GM12864 (cell line): Measurements from ENCODE around the gene SPAG7.
A peak's percentile ranks its signal among the peaks of the same experiment; 100 is the strongest.

ENCODE experiments used
- DNase-seq: peaks from one replicate; pipeline ENCODE4 v3.0.0-alpha.2; 2011; ENCODE audit warnings: low read depth
- H3K4me3 ChIP-seq: 2 replicates; pipeline ENCODE4 v1.5.1; 2011; ENCODE audit warnings: mild to moderate bottlenecking, low read depth, low read length, control low read depth
- CTCF ChIP-seq: IDR thresholded peaks from 2 replicates; pipeline ENCODE4 v1.5.1; 2011; ENCODE audit warnings: low read depth, mild to moderate bottlenecking, moderate library complexity, low read length, control low read depth, inconsistent platforms; ENCODE audit errors: missing control alignments

SPAG7 gene

GRCh38 chr17:4969551-4970173 is 2.0 kb upstream of the SPAG7 start:
- no peak overlapping the region for H3K4me3 ChIP-seq

GRCh38 chr17:4969047-4969550 is 1.5 kb upstream of the SPAG7 start:
- H3K4me3 ChIP-seq, result peak overlapping the region; percentile 87; the same call in 1 of the 2 replicates
- no peak for DNase-seq

More at GRCh38 chr17:4969551-4970173, 2.0 kb upstream of the SPAG7 start:
- TF ChIP-seq CTCF, result no peak
- no peak for DNase-seq

GRCh38 chr17:4968486-4969046 is 949 bp upstream of the SPAG7 start:
- no peak for DNase-seq

More at GRCh38 chr17:4969047-4969550, 1.5 kb upstream of the SPAG7 start:
- no peak for TF ChIP-seq CTCF

GRCh38 chr17:4966844-4967538 is 626 bp downstream of the SPAG7 start:
- TF ChIP-seq CTCF, result no peak
- peak; percentile 99 for DNase-seq
- H3K4me3 ChIP-seq, result peak overlapping the region; percentile 87

More at GRCh38 chr17:4968486-4969046, 949 bp upstream of the SPAG7 start:
- peak overlapping the region; percentile 87 for H3K4me3 ChIP-seq
- TF ChIP-seq CTCF, result no peak

- no peak overlapping the region for H3K4me3 ChIP-seq
- TF ChIP-seq CTCF, result no peak
- DNase-seq, result no peak
Measured at GRCh38 chr17:4965311-4965986, 2.2 kb downstream of the SPAG7 start.

GRCh38 chr17:4960279-4960922 is 7.2 kb downstream of the SPAG7 start:
- TF ChIP-seq CTCF, result no peak
- no peak for DNase-seq

More at GRCh38 chr17:4960279-4960922, 7.2 kb downstream of the SPAG7 start:
- H3K4me3 ChIP-seq, result no peak overlapping the region
